ENCODE results near the gene FIBP. TPM values are rescaled to one million over a fixed set of nuclear protein-coding genes. Genes with fewer than 3 reads are reported as not detected.

Gene FIBP
- total RNA-seq, 1 experiment from 2014 or later, result 221 TPM

DNA sequence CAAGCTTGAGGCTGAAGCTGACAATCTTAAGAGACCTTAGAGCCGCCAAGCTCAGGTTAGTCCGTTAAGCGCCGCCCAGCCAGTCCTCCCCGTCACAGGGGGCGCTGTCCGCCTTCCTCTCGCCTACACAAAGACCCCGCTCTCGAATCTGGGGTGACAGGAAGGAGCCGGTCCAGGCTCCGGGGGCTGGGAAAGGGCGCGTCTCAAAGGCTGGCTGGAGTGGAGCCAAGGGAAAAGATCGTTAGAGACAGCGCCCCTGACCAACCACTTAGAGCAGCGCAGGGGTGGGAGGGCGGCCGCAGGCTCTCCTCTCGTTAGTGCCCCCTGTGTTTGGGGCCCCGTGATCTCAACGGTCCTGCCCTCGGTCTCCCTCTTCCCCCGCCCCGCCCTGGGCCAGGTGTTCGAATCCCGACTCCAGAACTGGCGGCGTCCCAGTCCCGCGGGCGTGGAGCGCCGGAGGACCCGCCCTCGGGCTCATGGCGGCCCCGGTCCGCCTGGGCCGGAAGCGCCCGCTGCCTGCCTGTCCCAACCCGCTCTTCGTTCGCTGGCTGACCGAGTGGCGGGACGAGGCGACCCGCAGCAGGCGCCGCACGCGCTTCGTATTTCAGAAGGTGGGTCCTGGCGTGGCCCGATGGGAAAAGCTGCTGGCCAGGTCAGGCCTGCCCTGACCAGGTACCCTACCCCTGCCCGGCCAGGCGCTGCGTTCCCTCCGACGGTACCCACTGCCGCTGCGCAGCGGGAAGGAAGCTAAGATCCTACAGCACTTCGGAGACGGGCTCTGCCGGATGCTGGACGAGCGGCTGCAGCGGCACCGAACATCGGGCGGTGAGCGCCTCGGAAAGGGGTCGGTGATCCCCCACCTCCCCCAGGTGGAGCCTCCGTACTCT lies 27.8 kb downstream of the FIBP start, which contains the start of gene MUS81:
Gene MUS81 (plus strand): TSS at position 156 of the 887 bp plus-strand sequence. CDS start 321 bp downstream, at position 477.
- Histone ChIP-seq H4K20me1 (ENCODE audit: low read length) (peaks cover 20% of the 10 kb centered on the region), H3K9ac (ENCODE audit: low read length) (peak within 1 kb of the TSS; percentile 90), H3K4me2 (ENCODE audit: low read length) (peak within 1 kb of the TSS; percentile 98), H3K4me3 (ENCODE audit: low read length) (peak within 1 kb of the TSS; percentile 79), H3K27ac (ENCODE audit: low read length) (peak within 1 kb of the TSS; percentile 74), H3F3A (ENCODE audit: low read length, unreplicated experiment) (peaks cover 11% of the 10 kb centered on the region), H3K27me3 (ENCODE audit: low read length) (no peaks in the 10 kb centered on the region), H3K4me1 (ENCODE audit: insufficient read depth, low read length) (peaks cover 30% of the 10 kb centered on the region), H2AFZ (ENCODE audit: low read length) (peak within 1 kb of the TSS; percentile 93), H3K9me3 (ENCODE audit: low read length) (no peaks in the 10 kb centered on the region), H3K36me3 (ENCODE audit: low read depth, low read length) (peaks cover 29% of the 10 kb centered on the region), H3K9me2 (replicated peaks; ENCODE audit: low read length) (no peaks in the 10 kb centered on the region), H3K79me2 (ENCODE audit: low read length) (peaks cover 50% of the 10 kb centered on the region)
- BruUV-seq (replicated peaks), result no TSS peak
- CTCF ChIA-PET, result interaction anchor here (0.6 to 2.6 kb wide), 11 partner anchors 8 to 141 kb away, joined by 3 to 26 read pairs (median 4); partner anchors contain the start of genes CCDC85B and FIBP
- TF ChIP-seq, protein P1, sequence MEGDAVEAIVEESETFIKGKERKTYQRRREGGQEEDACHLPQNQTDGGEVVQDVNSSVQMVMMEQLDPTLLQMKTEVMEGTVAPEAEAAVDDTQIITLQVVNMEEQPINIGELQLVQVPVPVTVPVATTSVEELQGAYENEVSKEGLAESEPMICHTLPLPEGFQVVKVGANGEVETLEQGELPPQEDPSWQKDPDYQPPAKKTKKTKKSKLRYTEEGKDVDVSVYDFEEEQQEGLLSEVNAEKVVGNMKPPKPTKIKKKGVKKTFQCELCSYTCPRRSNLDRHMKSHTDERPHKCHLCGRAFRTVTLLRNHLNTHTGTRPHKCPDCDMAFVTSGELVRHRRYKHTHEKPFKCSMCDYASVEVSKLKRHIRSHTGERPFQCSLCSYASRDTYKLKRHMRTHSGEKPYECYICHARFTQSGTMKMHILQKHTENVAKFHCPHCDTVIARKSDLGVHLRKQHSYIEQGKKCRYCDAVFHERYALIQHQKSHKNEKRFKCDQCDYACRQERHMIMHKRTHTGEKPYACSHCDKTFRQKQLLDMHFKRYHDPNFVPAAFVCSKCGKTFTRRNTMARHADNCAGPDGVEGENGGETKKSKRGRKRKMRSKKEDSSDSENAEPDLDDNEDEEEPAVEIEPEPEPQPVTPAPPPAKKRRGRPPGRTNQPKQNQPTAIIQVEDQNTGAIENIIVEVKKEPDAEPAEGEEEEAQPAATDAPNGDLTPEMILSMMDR (conservative IDR thresholded peaks at IDR 0.05; ENCODE audit: low read depth, low read length), result peak; percentile 97
- no peak for TF ChIP-seq EZH2phosphoT487 (IDR thresholded peaks at IDR 0.05; ENCODE audit: borderline replicate concordance, low read length)
- DNase-seq, result peak; percentile 99
- POLR2A ChIA-PET (ENCODE audit: unreplicated experiment), result interaction anchor here (0.5 to 1.8 kb wide), 11 partner anchors 9 to 442 kb away, joined by 3 to 23 read pairs (median 5); partner anchors contain the start of genes CCDC85B, FIBP, FOSL1 and RNASEH2C
- intact Hi-C loops (cut with micrococcal nuclease), result loop anchor here (1.0 kb wide), 1 partner anchor 148 kb away; the partner anchor contains the start of gene KAT5
- peak; percentile 45 for ATAC-seq

- Histone ChIP-seq H3K27ac (ENCODE audit: low read length) (peak overlapping the region; percentile 74), H3K4me3 (ENCODE audit: low read length) (peak overlapping the region; percentile 79), H3K4me1 (ENCODE audit: insufficient read depth, low read length) (peaks cover 36% of the 10 kb centered on the region), H2AFZ (ENCODE audit: low read length) (peak overlapping the region; percentile 93), H3K79me2 (ENCODE audit: low read length) (peaks cover 57% of the 10 kb centered on the region), H3K9ac (ENCODE audit: low read length) (peak overlapping the region; percentile 90; the same call in 1 of the 2 replicates), H3K4me2 (ENCODE audit: low read length) (peak overlapping the region; percentile 98), H4K20me1 (ENCODE audit: low read length) (peaks cover 27% of the 10 kb centered on the region), H3F3A (ENCODE audit: low read length, unreplicated experiment) (peaks cover 11% of the 10 kb centered on the region), H3K36me3 (ENCODE audit: low read depth, low read length) (peaks cover 31% of the 10 kb centered on the region), H3K27me3 (ENCODE audit: low read length) (no peaks in the 10 kb centered on the region), H3K9me3 (ENCODE audit: low read length) (no peaks in the 10 kb centered on the region), H3K9me2 (replicated peaks; ENCODE audit: low read length) (no peaks in the 10 kb centered on the region)
- ATAC-seq (no peak), DNase-seq (no peak)
- intact Hi-C loops (cut with micrococcal nuclease), result loop anchor here (1.0 to 2.0 kb wide), 3 partner anchors 29 to 245 kb away; partner anchors contain the start of genes FIBP, KAT5 and PCNX3
- POLR2A ChIA-PET (ENCODE audit: unreplicated experiment), result interaction anchor here (0.6 to 1.8 kb wide), 9 partner anchors 10 to 442 kb away, joined by 3 to 23 read pairs (median 5); partner anchors contain the start of genes CCDC85B, FIBP, FOSL1 and RNASEH2C
- CTCF ChIA-PET, result interaction anchor here (0.6 to 2.6 kb wide), 13 partner anchors 8 to 244 kb away, joined by 3 to 26 read pairs (median 4); partner anchors contain the start of genes CCDC85B, FIBP and PCNX3
- TF ChIP-seq EZH2phosphoT487 (IDR thresholded peaks at IDR 0.05; ENCODE audit: borderline replicate concordance, low read length) (no peak), EZH2 (IDR thresholded peaks at IDR 0.05; ENCODE audit: low read length, unreplicated experiment) (no peak)
- TF ChIP-seq, protein P1 (conservative IDR thresholded peaks at IDR 0.05; ENCODE audit: low read depth, low read length), result no peak
- BruUV-seq (replicated peaks), result no TSS peak
Measured at GRCh38 chr11:65859812-65860277, 28.4 kb downstream of the FIBP start.
